Raji (cell line): Measurements from ENCODE around the gene WEE2.

Source experiments
- POLR2A ChIP-seq: IDR thresholded peaks from 2 replicates; pipeline ENCODE4 v1.6.1; 2011; ENCODE audit warnings: low read depth, low read length, control low read depth; ENCODE audit not compliant: insufficient read depth

WEE2 gene

GRCh38 chr7:141701489-141702046 is 6.6 kb upstream of the WEE2 start:
- 0 out of 2 replicates have a peak, but pooled peaks have one; percentile 27 for TF ChIP-seq POLR2A

GRCh38 chr7:141702047-141702567 is 6.0 kb upstream of the WEE2 start, which contains the start of gene DENND11:
Gene DENND11 (minus strand): TSS chr7:141702166. CDS start chr7:141702153, 13 bp downstream.
- 0 out of 2 replicates have a peak, but pooled peaks have one; percentile 28 for TF ChIP-seq POLR2A

GRCh38 chr7:141702892-141703291 is 5.3 kb upstream of the WEE2 start:
- TF ChIP-seq POLR2A, result no peak

GRCh38 chr7:141704112-141704511 is 4.0 kb upstream of the WEE2 start:
- no peak for TF ChIP-seq POLR2A

GRCh38 chr7:141704741-141705140 is 3.4 kb upstream of the WEE2 start:
- no peak for TF ChIP-seq POLR2A

- no peak for TF ChIP-seq POLR2A
Measured at GRCh38 chr7:141706239-141707064, 1.7 kb upstream of the WEE2 start.

- no peak for TF ChIP-seq POLR2A
Measured at GRCh38 chr7:141709318-141709717, 1.2 kb downstream of the WEE2 start.

GRCh38 chr7:141709749-141710148 is 1.6 kb downstream of the WEE2 start:
- no peak for TF ChIP-seq POLR2A

- no peak for TF ChIP-seq POLR2A
Measured at GRCh38 chr7:141710301-141710700, 2.1 kb downstream of the WEE2 start.

- no peak for TF ChIP-seq POLR2A
Measured at GRCh38 chr7:141712603-141713255, 4.6 kb downstream of the WEE2 start.

- no peak for TF ChIP-seq POLR2A
Measured at GRCh38 chr7:141713890-141714289, 5.7 kb downstream of the WEE2 start.

GRCh38 chr7:141714571-141714970 is 6.4 kb downstream of the WEE2 start:
- TF ChIP-seq POLR2A, result no peak

- TF ChIP-seq POLR2A, result no peak
Measured at GRCh38 chr7:141715018-141715417, 6.9 kb downstream of the WEE2 start.

- no peak for TF ChIP-seq POLR2A
Measured at GRCh38 chr7:141715794-141716689, 7.9 kb downstream of the WEE2 start.

GRCh38 chr7:141717450-141717849 is 9.3 kb downstream of the WEE2 start:
- no peak for TF ChIP-seq POLR2A
